Measurements from ENCODE around the gene TSC1.

- TF ChIP-seq POLR2A (IDR thresholded peaks at IDR 0.05) (no peak), CTCF (IDR thresholded peaks at IDR 0.05) (no peak)
Measured at GRCh38 chr9:132846918-132847515, 97.4 kb downstream of the TSC1 start.

Measured in Peyer's patch (tissue), 4 donors.